Small intestine (tissue), 7 donors: Measurements from ENCODE around the gene LMO2. TPM values are rescaled to one million over a fixed set of nuclear protein-coding genes. Genes with fewer than 3 reads are reported as not detected.

ENCODE experiments used
- DNase-seq, 2 donors: peaks; one replicate each; pipeline versions ENCODE4 v3.0.0 to v3.0.0-alpha.2; 2013
- FAIRE-seq: peaks from 2 replicates; lab custom pipeline; 2012; peaks lifted over from hg19 to GRCh38; lab: Jason Lieb, UNC
- H3K27ac ChIP-seq, 3 donors: one replicate each; pipeline ENCODE4 v1.5.1; 2013; ENCODE audit warnings: low read length in 2 of 3, mild to moderate bottlenecking in 2 of 3, control low read depth in 1 of 3, inconsistent platforms in 1 of 3, low read depth in 1 of 3, moderate library complexity in 1 of 3
- H3K27me3 ChIP-seq, 3 donors: one replicate each; pipeline ENCODE4 v1.6.1; 2013; ENCODE audit warnings: low read length in 3 of 3, inconsistent platforms in 1 of 3; ENCODE audit not compliant: control insufficient read depth in 3 of 3, insufficient read depth in 3 of 3
- H3K36me3 ChIP-seq, 3 donors: one replicate each; pipeline ENCODE4 v1.6.1; 2013; ENCODE audit warnings: low read length in 3 of 3, inconsistent platforms in 1 of 3, low read depth in 1 of 3, mild to moderate bottlenecking in 1 of 3, moderate library complexity in 1 of 3; ENCODE audit not compliant: control insufficient read depth in 3 of 3, insufficient read depth in 2 of 3
- H3K4me1 ChIP-seq, 3 donors: one replicate each; pipeline ENCODE4 v1.6.1; 2013; ENCODE audit warnings: low read length in 2 of 3, inconsistent platforms in 1 of 3, low read depth in 1 of 3, mild to moderate bottlenecking in 1 of 3, moderate library complexity in 1 of 3; ENCODE audit not compliant: control insufficient read depth in 3 of 3, insufficient read depth in 2 of 3
- H3K4me3 ChIP-seq, 3 donors: one replicate each; pipeline ENCODE4 v1.5.1; 2013; ENCODE audit warnings: low read length in 3 of 3, control low read depth in 1 of 3, inconsistent platforms in 1 of 3, low read depth in 1 of 3, mild to moderate bottlenecking in 1 of 3, moderate library complexity in 1 of 3
- H3K9me3 ChIP-seq, 2 donors: one replicate each; pipeline ENCODE4 v1.6.1; 2013; ENCODE audit warnings: low read depth in 1 of 2, low read length in 1 of 2; ENCODE audit not compliant: control insufficient read depth in 2 of 2, insufficient read depth in 1 of 2
- WGBS, 3 donors: extraction: QIAGEN DNeasy Blood & Tissue Kit; methylation state at CpG; one replicate each; pipeline ENCODE4 v1.1.7; 2013; 5-methylcytosine and 5-hydroxymethylcytosine counted together
- polyA plus RNA-seq, 4 donors: library from polyadenylated mRNA; stranded (reverse) in 3 of 4; unstranded in 1 of 4; fragments of 200-250 nt in 3 of 4; fragments of 120-200 nt in 1 of 4; gene quantifications; one replicate each; pipeline versions ENCODE4 v1.2.1 to v1.2.3, GENCODE V29; 2013
- donor health status: healthy with polysubstance abuse.
- donor health status: control.
- donor health status: control.
- donor health status: Bipolar disorder and iron deficiency.
- donor health status: healthy.

The LMO2 gene
- polyA plus RNA-seq, 4 donors: 2.5 to 27.5 (median 8.8) TPM

DNA sequence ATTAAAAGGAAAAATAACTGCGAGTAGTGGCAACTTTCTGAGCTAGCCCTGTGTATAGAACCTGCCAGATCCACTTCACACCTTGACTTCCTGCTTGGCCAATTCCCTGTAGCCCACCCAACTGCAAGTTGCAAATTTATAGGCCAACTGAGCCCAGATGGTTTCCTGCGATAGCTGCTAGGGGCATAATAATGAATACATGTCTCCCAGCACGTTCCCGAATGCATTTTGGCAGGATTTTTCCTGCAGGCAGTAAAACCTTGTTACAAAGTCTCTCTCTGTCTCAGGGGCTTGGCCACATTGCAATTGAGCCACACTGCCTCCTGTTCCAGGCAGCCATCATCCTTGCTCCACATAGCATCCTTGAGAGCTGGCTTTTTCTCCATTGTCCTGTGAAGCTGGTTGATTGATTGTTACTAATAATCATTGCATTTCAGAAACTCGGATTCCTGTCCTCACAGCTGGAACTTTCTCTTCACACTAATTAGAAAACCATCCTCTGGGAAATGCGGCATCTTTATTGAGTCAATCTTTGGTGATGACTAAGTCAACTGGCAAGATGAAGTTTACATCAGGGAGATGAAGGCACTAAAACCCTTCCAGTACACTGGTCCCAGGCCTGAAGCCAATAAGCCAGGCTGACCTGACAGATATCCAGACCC, 18.6 kb upstream of the LMO2 start:
- DNase-seq: no peak
- Histone ChIP-seq H3K27ac (no peak overlapping the region), H3K9me3 (peaks cover 0 to 4% of the 10 kb centered on the region in 2 donors), H3K4me3 (no peak overlapping the region), H3K4me1 (no peaks in the 10 kb centered on the region), H3K36me3 (no peaks in the 10 kb centered on the region), H3K27me3 (peaks cover 0 to 3% (median 0%) of the 10 kb centered on the region in 3 donors)
- FAIRE-seq: no peak
- WGBS, 3 donors: 72 to 83% (median 76%) methylated on average over 6 of the region's 6 CpGs

DNA sequence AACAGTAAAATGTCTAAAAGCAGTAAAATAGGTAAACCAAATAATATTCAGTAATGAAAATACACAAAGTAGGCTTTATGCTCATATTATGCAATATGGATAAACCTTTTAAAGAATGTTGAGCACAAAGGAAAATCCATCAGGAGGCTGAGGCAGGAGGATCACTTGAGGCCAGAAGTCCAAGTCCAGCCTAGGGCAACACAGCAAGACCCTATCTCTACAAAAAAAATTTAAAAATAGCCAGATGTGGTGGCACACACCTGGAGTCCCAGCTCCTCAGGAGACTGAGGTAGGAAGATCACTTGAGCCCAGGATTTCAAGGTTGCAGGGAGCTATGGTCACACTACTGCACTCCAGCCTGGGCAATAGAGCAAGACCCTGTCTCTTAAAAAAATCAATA, 17.7 kb upstream of the LMO2 start:
- Histone ChIP-seq H3K36me3 (no peaks in the 10 kb centered on the region), H3K27me3 (peaks cover 0 to 3% (median 0%) of the 10 kb centered on the region in 3 donors), H3K4me1 (no peaks in the 10 kb centered on the region), H3K9me3 (peaks cover 0 to 4% of the 10 kb centered on the region in 2 donors), H3K4me3 (no peak overlapping the region), H3K27ac (no peak overlapping the region)
- FAIRE-seq: no peak
- no peak for DNase-seq

DNA sequence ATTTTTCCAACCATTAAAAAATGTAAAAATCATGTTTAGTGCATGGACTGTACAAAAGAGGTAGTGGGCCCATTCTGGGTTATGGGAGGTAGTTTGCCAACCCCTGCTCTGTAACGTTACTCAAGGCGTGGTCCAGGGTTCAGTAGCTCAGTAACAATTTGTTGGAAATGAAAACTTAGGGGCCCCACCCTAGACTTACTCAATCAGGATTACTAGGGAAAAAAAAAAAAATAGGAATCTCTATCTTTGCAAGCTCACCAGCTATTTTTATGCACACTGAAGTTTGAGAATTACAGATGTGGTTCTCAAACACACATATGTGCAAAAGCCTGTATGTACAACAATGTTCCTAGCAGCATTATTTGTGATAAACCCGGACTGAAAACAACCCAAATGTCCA, 17.3 kb upstream of the LMO2 start:
- no peak overlapping the region for H3K27ac ChIP-seq
- no peak for FAIRE-seq

DNA sequence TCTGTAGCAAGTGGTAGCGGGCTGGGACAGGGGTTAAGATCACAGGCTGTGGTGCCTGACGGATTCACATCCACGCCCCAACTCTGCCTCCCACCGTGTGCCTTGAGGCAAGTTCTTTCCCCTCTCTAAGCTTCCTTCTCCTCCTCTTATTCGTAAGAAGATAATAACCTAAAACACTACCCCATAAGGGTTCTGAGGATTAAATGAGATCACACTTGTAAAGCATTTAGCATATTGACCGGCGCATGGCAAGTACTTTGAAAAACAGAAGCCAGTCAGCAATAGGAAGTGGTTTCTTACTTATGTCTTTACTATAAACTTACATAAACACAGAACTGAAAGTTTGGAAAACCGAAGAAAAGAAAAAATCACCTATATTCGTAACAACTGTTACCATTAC, 15.5 kb upstream of the LMO2 start:
- FAIRE-seq: no peak
- WGBS, 3 donors: 65 to 69% (median 66%) methylated on average over 9 of the region's 9 CpGs
- H3K36me3 ChIP-seq: no peaks in the 10 kb centered on the region

More for the DNA sequence above, 17.3 kb upstream of the LMO2 start:
- no peaks in the 10 kb centered on the region for H3K36me3 ChIP-seq
- no peaks in the 10 kb centered on the region for H3K4me1 ChIP-seq
- H3K27me3 ChIP-seq: peaks cover 0 to under 1% (median 0%) of the 10 kb centered on the region in 3 donors
- H3K4me3 ChIP-seq: no peak overlapping the region
- WGBS, 3 donors: 31 to 66% (median 40%) methylated on average over 3 of the region's 3 CpGs
- no peak for DNase-seq
- H3K9me3 ChIP-seq: peaks cover 0 to 1% of the 10 kb centered on the region in 2 donors

DNA sequence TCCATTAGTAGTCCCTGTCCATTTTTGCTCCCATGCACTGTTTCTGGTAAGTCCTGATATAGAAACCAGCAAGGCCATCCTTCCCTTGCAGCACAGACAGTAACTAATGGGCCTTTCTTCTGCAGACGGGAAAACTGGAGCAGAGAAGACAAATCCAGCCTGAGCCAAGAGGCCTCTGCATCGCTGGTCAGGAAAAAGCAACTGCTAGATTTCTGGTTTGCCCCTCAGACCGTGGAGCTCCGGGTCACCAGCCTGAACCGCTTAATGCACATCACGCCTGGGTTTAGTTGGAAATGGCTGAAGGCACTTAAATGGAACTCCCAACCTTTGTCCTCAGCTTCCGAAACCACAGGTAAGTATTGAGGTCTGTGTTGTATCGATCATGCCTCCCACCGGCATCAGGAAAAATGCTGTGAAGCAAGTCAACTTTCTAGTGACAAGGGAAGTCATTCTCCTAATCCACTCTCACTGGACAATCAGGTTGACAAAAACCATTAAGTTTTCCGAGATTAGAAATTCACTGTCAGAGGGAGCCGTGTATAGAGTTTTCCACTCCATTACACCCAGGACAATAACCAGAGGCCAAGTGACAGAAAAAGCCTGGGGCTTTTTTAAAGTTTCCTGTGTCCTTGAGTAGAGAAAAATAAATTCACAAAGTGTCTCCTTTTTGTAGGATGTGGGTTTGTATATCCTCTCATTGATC, 14.8 kb upstream of the LMO2 start:
- Histone ChIP-seq H3K4me3 (no peak overlapping the region), H3K36me3 (no peaks in the 10 kb centered on the region), H3K27me3 (no peaks in the 10 kb centered on the region), H3K4me1 (no peaks in the 10 kb centered on the region), H3K9me3 (no peaks in the 10 kb centered on the region), H3K27ac (no peak overlapping the region)
- FAIRE-seq: no peak
- no peak for DNase-seq
- 87 to 91% (median 87%) methylated on average over 11 of the region's 11 CpGs for WGBS, 3 donors

More for the DNA sequence above, 15.5 kb upstream of the LMO2 start:
- H3K27ac ChIP-seq: no peak overlapping the region
- H3K4me3 ChIP-seq: no peak overlapping the region
- H3K4me1 ChIP-seq: no peaks in the 10 kb centered on the region
- H3K27me3 ChIP-seq: no peaks in the 10 kb centered on the region
- DNase-seq: no peak
- no peaks in the 10 kb centered on the region for H3K9me3 ChIP-seq

DNA sequence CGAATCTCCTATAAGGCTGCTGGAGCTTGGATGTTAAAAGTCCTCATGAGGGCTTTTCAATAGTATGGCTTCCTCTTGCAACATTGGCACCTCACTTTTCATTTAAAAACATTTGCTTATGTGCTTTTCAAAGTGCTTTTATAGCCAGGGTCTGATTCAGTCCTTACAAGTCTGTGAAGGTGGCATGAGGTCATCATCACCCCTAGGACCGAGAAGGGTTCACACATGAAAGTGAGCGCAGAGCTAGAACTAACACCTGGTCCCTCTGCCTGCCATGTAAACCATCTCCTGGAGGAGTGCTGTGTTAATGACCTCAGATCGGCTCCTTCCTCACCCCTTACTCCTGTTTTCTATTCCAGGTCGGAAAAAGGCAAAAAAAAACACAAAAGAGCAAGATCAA, 12.2 kb upstream of the LMO2 start:
- Histone ChIP-seq H3K4me1 (no peaks in the 10 kb centered on the region), H3K36me3 (no peaks in the 10 kb centered on the region), H3K27ac (no peak overlapping the region), H3K27me3 (peaks cover 0 to 4% (median 0%) of the 10 kb centered on the region in 3 donors), H3K4me3 (no peak overlapping the region), H3K9me3 (no peaks in the 10 kb centered on the region)
- no peak for DNase-seq
- FAIRE-seq: no peak
- 55 to 67% (median 56%) methylated on average over 5 of the region's 5 CpGs for WGBS, 3 donors

DNA sequence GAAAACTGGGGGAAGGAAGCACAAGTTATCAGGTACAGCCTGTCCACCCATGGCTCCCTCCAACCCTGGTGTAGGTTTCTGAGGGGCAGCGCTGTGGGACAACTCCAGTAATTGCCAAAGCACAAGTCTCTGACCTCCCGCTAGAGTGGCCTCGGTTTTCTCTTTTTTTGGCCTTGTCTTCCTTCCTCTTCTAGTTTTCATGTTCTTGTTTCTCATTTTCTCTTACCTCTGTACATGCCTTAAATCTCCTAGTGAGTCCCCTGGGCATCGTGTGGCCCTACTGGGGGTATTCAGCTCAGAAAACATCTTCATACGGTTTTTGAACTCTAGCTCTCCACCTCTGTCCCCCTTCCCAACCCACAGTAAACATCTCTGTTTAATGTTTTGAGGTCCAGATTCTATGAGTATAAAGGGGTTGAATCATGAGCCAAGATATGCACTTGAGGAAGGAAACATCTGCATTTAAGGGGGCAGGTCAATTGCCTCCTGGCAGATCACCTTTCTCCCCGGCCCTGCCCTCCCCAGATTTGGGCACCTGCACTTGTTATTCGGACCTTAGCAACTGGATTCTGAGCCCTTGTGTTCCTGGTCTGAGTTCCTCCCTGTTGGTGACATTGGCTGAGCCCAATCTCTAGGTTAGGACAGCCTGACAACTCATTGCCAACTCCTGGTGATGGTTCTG, 8.4 kb upstream of the LMO2 start:
- no peak overlapping the region for H3K27ac ChIP-seq
- H3K4me3 ChIP-seq: no peak overlapping the region
- FAIRE-seq: no peak
- H3K4me1 ChIP-seq: no peaks in the 10 kb centered on the region
- 76 to 81% (median 79%) methylated on average over 7 of the region's 7 CpGs for WGBS, 3 donors
- H3K9me3 ChIP-seq: no peaks in the 10 kb centered on the region
- no peaks in the 10 kb centered on the region for H3K36me3 ChIP-seq
- peaks cover 0 to 4% (median 0%) of the 10 kb centered on the region in 3 donors for H3K27me3 ChIP-seq
- no peak for DNase-seq

DNA sequence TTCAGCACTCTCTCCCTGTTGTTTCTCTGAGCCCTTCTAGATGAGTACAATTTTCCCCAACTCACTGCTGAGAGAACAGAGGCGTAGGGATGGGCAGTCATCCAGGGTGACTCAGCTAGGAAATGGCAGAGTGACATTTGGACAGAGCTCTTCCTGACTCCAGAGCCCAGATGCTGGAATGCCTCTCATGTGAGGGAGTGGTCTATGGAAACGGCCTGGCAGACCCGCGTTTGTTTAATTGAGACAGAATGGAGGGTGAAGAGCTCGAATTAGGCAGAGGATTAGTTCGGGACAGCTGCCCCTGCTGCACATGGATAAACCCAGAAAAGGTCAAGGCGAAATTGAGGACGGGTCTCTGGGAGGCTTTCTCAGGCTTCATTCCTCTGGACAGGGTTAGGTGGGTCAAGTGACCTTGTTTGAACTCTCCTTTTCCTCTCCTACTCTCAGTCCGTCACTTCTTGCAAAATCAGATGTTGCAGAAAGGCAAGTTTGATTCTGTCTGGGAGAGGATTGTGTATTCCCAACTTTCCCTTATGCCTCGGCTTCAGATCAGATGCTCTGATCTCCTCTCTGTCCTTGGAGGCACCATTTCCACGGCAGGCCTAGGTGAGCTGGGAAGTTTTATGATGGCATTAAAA, 7.6 kb upstream of the LMO2 start:
- 41 to 61% (median 51%) methylated on average over 11 of the region's 11 CpGs for WGBS, 3 donors
- FAIRE-seq: no peak
- peak overlapping the region in 1 of 3 donors; percentile 2 for H3K27ac ChIP-seq

More for the DNA sequence above, 7.6 kb upstream of the LMO2 start:
- Histone ChIP-seq H3K4me1 (no peaks in the 10 kb centered on the region), H3K36me3 (no peaks in the 10 kb centered on the region), H3K9me3 (no peaks in the 10 kb centered on the region), H3K4me3 (no peak overlapping the region), H3K27me3 (peaks cover 0 to 4% (median 0%) of the 10 kb centered on the region in 3 donors)
- DNase-seq: peak; percentile 5 to 14
